Measurements from ENCODE around the gene PRKG1. TPM values are rescaled to one million over a fixed set of nuclear protein-coding genes. Genes with fewer than 3 reads are reported as not detected.

PRKG1 gene
- total RNA-seq, 1 donor, result 67.3 TPM

DNA sequence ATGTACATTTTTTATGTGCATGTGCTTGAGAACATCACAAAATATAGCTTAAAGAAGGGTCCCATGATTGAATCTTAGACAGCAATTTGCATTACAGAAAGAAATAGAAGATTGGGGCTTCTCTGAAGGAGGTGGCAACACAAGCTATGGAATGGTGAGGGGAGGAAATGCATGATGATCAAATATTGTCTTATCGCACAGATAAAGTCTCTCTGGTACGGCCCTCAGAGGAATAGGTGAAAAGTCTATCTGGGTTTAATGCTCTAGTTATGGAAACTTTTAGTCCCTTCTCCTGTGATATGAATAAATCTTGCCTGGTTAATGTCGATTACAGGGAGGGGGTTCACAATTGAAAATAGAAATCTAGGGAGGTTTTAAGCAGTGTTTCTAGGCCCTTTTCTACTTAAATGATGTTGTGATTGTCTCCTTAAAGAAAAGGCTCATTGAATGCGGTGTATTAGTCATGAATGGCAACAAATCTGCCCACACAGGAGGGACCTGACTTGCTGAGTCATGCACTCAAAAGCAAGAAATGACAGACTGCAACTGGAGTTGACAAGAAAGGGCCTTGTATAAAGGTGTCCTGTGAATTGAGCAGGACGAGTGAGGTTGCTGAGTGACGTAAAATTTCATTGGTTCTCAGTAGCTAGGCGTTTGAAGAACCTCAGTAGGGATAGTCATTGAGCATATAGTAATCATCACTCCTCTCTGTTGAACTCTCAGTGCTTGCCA lies 758.5 kb downstream of the PRKG1 start:
- peak in 2 of 3 donors; percentile 46 to 74 for DNase-seq (ENCODE audit: low read depth in 2 of 3, low spot score in 2 of 3)

GRCh38 chr10:51834548-51834947 lies 760.3 kb downstream of the PRKG1 start:
- no peak for DNase-seq (ENCODE audit: low read depth in 2 of 3, low spot score in 2 of 3)

GRCh38 chr10:51838471-51838870 lies 764.2 kb downstream of the PRKG1 start:
- no peak for DNase-seq (ENCODE audit: low read depth in 2 of 3, low spot score in 2 of 3)

GRCh38 chr10:51843966-51844365 lies 769.7 kb downstream of the PRKG1 start:
- DNase-seq (ENCODE audit: low read depth in 2 of 3, low spot score in 2 of 3), result no peak

GRCh38 chr10:51846856-51847506 lies 772.7 kb downstream of the PRKG1 start:
- DNase-seq (ENCODE audit: low read depth in 2 of 3, low spot score in 2 of 3), result no peak

DNA sequence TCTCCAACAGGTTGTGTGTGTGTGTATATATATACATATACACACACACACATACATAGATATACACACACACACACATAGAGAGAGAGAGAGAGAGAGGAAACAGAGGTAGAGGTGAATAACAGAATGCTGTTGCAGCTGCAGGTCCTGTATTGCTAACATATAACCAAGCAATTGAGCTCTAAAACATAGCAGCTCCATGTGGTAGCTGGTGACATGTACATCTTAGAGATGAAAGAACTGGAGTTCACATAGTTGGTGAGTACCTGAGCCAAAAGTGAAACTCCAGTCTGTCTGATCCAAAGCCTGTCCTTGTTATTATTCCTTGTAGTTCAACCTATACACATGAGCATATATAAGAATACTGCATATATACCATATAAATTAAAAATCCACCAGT lies 778.0 kb downstream of the PRKG1 start:
- DNase-seq (ENCODE audit: low read depth in 2 of 3, low spot score in 2 of 3), result no peak

GRCh38 chr10:51857305-51857704 lies 783.0 kb downstream of the PRKG1 start:
- no peak for DNase-seq (ENCODE audit: low read depth in 2 of 3, low spot score in 2 of 3)

GRCh38 chr10:51860257-51860656 lies 786.0 kb downstream of the PRKG1 start:
- DNase-seq (ENCODE audit: low read depth in 2 of 3, low spot score in 2 of 3), result no peak

GRCh38 chr10:51861051-51861450 lies 786.8 kb downstream of the PRKG1 start:
- DNase-seq (ENCODE audit: low read depth in 2 of 3, low spot score in 2 of 3), result no peak

DNA sequence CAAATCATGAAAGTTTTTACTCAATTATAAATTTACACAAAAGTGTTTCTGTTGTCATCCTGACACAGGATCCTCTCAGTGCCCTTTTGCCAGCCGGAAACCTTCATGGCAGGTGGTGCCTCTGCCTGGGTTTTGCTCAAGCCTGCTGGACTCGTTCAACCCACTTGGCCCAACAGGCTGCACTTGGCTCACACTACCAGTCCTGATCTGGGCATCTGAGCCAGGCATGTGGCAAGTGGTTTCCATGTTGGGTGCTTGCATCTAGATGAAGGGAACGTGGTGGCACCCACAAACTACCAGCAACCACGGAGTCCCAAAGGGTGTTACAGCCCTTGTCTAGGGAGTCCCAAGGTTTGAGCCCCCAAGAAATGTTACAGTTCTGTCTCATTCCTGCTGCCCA lies 787.4 kb downstream of the PRKG1 start:
- DNase-seq (ENCODE audit: low read depth in 2 of 3, low spot score in 2 of 3), result no peak

GRCh38 chr10:51862149-51862548 lies 787.9 kb downstream of the PRKG1 start:
- no peak for DNase-seq (ENCODE audit: low read depth in 2 of 3, low spot score in 2 of 3)

DNA sequence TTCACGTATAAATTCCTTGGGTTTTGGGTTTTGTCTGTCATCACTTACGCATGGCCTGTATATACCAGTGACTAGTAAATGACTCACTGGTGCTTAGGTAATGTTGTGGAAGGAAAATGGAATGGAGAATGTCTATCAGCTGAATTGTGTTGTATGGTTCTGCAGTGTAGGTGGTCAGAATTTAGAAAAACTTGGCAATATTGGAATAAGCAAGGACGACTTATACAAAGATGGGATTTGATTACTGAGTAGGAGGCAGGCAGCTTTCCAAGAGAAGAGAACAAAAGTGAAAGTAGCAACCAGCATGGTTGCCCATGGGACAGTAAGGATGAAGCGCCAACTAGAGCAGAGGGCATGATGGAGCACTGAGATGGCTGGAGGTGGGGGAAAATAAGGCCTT lies 793.7 kb downstream of the PRKG1 start:
- no peak for DNase-seq (ENCODE audit: low read depth in 2 of 3, low spot score in 2 of 3)

DNA sequence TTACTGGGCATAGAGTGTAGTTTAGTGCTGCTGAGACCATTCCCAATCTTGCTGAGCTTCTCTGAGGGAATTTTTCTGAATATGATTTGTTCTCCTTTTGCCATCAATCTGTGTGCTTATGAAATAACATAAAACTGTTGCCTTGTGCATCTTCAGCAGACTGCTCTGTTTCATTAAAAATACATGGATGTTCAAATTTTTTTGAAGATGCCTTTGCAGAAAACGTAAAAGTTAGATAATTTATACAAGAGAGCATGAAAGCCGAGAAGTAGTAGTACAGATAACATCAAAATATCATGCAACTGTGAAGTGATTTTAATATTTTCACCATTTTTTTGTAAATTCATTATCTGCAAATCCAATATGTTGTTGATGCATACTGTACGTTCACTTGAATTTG lies 799.8 kb downstream of the PRKG1 start:
- no peak for DNase-seq (ENCODE audit: low read depth in 2 of 3, low spot score in 2 of 3)

DNA sequence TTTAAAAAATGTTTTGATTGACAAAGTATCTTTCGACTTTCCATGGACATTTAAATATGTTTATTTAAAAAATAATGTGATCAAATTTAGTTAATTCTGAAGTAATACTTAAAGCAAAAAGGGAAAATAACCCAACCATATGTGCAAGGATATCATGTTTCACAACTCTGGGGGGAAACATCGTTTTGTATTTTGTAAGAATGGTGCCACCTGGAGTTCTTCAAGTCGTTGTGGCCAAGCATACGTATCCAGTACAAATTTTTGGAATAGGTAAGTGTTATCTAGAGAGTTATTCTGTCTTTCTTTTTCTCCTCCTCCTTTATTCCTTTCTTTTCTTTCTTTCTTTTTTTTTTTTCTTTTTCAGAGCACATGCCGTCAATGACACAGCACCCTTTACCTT lies 801.3 kb downstream of the PRKG1 start:
- DNase-seq (ENCODE audit: low read depth in 2 of 3, low spot score in 2 of 3), result no peak

DNA sequence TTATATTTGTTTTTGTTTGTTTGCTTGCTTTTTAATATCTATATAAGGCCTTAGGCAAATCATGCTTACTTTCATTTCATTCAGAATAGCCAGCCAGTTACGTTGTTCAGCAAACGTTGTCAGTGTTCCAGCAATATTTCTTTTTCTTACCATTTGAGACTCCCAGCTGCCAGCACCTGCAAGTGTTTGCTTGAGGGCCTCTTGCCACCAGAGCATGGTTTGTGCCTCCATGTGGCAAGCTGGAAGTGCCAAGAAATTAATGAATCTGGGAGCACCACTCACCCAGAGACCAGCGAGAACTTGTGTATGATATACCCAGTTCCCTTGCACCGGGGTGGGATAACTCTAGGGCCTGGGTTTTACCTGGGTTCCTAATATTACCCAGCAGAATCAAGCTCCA lies 802.2 kb downstream of the PRKG1 start:
- no peak for DNase-seq (ENCODE audit: low read depth in 2 of 3, low spot score in 2 of 3)

- DNase-seq (ENCODE audit: low read depth in 2 of 3, low spot score in 2 of 3), result no peak
Measured at GRCh38 chr10:51876979-51877378, 802.7 kb downstream of the PRKG1 start.

GRCh38 chr10:51877636-51878035 lies 803.3 kb downstream of the PRKG1 start:
- DNase-seq (ENCODE audit: low read depth in 2 of 3, low spot score in 2 of 3), result no peak

- DNase-seq (ENCODE audit: low read depth in 2 of 3, low spot score in 2 of 3), result no peak
Measured at GRCh38 chr10:51878695-51879094, 804.4 kb downstream of the PRKG1 start.

DNA sequence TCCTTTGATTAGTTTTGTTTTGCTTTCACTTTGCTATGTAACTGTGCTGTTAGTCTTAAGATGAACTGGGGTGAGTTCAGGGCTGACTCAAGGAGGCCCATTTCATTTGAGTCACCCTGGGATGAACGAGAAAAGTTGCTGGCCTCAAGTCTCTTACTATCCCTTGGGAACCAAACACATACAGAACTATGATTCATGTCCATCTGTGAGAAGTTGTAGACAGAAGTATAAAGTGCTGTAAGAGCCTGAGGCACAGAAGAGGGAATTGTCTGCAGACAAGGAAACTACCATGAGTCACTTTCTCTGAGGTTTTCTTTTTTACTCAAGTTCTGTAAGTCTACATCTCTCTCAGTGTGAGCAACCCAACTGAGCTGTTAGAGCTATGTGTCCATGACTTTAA lies 805.0 kb downstream of the PRKG1 start:
- DNase-seq (ENCODE audit: low read depth in 2 of 3, low spot score in 2 of 3), result peak in 2 of 3 donors; percentile 49 to 65

- DNase-seq (ENCODE audit: low read depth in 2 of 3, low spot score in 2 of 3), result no peak
Measured at GRCh38 chr10:51881213-51881612, 806.9 kb downstream of the PRKG1 start.

- no peak for DNase-seq (ENCODE audit: low read depth in 2 of 3, low spot score in 2 of 3)
Measured at GRCh38 chr10:51886438-51887068, 812.3 kb downstream of the PRKG1 start.

DNA sequence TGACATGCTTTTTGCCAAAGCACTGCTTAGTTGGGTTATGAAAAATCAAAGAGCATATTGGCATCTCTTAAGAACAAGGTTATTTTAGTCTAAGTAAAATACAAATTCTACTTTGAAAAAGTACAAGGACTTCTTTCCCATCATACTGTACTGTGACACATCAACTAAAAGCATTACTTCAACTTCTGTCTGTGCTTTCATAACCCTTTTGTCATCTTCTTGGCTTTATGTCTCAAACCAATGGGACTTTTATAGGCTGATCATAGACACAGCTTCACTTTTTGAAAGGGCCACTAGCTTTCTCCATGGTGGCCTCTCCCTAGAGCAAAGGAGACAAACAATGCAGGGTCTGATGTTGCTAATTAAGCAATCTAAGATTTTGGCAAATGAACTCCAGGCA lies 814.0 kb downstream of the PRKG1 start:
- no peak for DNase-seq (ENCODE audit: low read depth in 2 of 3, low spot score in 2 of 3)
